AG10803 (cell line): ENCODE data around the gene SHMT2.

Experiments
- DNase-seq: peaks from one replicate; pipeline ENCODE4 v3.0.0; 2010; ENCODE audit warnings: low read depth
- H3K4me3 ChIP-seq: 2 replicates; pipeline ENCODE4 v1.5.1; 2011; ENCODE audit warnings: mild to moderate bottlenecking, low read length, control low read depth
- CTCF ChIP-seq: conservative IDR thresholded peaks from 2 replicates; pipeline ENCODE4 v1.5.1; 2011; ENCODE audit warnings: mild to moderate bottlenecking, low read length, control low read depth, inconsistent platforms

SHMT2 gene

GRCh38 chr12:57229634-57230380 is at the start of gene SHMT2:
Gene SHMT2, plus strand, starts transcription at chr12:57229711. Its CDS starts 68 bp downstream, at chr12:57229779.
- no peak for TF ChIP-seq CTCF
- H3K4me3 ChIP-seq: peak within 1 kb of the TSS; percentile 97
- DNase-seq: peak; percentile 96

GRCh38 chr12:57180321-57180989 is 49.1 kb upstream of the SHMT2 start:
- no peak for TF ChIP-seq CTCF
- H3K4me3 ChIP-seq: no peak overlapping the region
- DNase-seq: no peak

GRCh38 chr12:57181072-57181471 is 48.4 kb upstream of the SHMT2 start:
- no peak overlapping the region for H3K4me3 ChIP-seq
- no peak for DNase-seq
- no peak for TF ChIP-seq CTCF

- no peak for TF ChIP-seq CTCF
- no peak overlapping the region for H3K4me3 ChIP-seq
- peak; percentile 94 for DNase-seq
These were observed 47.9 kb upstream of the SHMT2 start for GRCh38 chr12:57181561-57182155.

GRCh38 chr12:57182918-57183575 is 46.5 kb upstream of the SHMT2 start:
- peak; percentile 61 for DNase-seq
- peak; percentile 78 for TF ChIP-seq CTCF
- H3K4me3 ChIP-seq: no peak overlapping the region

GRCh38 chr12:57183939-57184725 is 45.4 kb upstream of the SHMT2 start:
- no peak for TF ChIP-seq CTCF
- no peak overlapping the region for H3K4me3 ChIP-seq
- DNase-seq: no peak
